ENCODE data around the gene HOXA7.

Gene HOXA7

DNA sequence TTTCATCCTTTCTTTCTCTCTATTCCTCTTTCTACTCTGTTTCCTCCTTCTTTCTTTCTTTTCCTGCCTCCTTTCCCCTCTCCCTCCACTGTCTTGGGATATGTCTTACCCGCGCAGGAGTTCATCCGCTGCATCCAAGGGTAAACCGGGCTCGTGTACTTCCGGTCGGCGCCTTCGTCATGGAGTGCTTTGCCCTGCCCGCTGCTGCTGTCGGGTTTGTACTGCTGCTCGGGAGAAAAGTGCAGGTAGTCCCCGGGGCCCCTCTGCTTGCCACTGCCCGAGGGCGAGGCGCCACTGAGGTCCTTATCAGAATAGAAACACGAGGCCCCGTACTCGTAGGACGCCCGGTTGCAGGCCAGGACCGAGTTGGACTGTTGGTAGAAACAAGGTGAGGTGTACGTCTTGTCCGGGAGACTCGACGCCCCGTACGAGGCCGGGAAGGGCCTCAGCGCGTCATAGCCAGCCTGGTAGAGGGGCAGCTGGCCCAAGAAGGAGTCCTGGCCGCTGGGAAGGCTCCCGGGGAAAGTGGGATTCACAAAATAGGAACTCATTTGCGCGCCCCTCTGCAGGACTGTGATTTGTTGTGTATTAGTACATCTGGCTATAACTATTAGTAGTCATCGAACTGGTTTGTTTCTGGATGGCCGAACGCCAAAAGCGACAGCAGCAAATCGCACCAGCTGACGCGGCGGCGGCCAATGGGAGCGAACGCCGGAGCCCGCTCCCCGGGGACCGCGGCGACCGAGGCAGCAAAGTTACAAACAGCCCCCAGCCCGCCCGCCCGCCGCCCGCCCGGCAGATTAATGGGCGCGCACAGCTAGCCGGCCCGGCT lies 9.1 kb downstream of the HOXA7 start, which contains the start of gene HOXA6:
TSS of gene HOXA6 (minus strand) at position 576 of the 832 bp plus-strand sequence. CDS start at position 551, 25 bp downstream.
- no peak for DNase-seq (ENCODE audit: low read depth)

DNA sequence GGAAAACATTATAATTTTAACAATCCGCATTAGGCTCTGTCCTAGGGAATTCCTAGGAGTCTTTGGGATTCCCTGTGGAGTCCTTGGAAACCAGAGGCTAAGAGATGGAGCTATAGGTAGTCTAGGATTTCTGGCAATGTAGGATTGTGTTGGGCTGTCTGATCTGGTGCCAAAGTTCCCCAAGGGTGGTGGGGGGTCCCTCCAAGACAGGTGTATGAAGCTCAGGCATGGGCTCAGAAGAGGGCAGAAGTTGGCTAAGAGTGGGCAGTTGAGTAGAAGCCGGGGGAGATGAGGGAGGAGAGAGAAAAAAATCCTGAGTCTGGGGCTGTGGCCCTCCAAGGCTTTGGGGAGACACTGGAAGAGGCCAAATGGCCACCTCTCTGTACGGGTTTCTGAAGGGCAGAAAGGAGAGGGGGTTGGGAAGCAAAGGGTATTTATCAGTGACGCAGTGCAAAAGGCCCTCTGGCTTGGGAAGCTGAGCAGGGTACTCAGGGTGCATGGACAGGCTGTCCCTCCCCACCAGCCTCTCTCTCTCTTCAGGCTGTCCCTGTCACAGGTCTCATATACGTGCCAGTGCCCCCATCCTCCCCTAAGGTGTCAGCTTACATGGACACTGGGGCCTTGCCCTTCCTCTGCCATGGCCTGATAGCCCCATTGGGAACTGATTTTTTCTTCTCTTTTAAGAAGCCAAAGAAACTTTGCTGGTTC lies 9.8 kb downstream of the HOXA7 start:
- DNase-seq (ENCODE audit: low read depth), result no peak

DNA sequence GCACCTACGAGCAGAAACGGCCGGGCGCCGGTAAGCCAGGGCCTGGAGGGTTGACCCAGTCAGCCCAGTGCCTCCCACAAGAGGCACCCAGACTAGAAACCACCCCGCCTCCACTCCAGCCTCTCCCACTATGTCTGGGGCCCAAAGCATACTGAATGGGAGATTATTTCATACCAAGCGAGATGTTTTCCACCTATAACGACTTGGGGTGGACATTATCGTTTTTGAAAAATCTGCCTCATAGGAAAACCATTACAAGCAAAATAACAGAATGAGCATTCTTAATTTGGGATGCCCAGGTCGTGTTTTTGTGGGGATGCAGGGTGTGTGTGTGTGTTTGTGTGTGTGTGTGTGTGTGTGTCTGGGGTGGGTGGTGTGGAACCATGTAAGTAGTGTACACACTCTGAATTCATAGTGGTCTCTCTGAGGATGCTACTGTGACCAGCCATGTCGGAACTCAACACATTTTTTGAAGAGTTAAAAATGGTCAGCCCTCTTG lies 10.5 kb downstream of the HOXA7 start:
- no peak for DNase-seq (ENCODE audit: low read depth)

DNA sequence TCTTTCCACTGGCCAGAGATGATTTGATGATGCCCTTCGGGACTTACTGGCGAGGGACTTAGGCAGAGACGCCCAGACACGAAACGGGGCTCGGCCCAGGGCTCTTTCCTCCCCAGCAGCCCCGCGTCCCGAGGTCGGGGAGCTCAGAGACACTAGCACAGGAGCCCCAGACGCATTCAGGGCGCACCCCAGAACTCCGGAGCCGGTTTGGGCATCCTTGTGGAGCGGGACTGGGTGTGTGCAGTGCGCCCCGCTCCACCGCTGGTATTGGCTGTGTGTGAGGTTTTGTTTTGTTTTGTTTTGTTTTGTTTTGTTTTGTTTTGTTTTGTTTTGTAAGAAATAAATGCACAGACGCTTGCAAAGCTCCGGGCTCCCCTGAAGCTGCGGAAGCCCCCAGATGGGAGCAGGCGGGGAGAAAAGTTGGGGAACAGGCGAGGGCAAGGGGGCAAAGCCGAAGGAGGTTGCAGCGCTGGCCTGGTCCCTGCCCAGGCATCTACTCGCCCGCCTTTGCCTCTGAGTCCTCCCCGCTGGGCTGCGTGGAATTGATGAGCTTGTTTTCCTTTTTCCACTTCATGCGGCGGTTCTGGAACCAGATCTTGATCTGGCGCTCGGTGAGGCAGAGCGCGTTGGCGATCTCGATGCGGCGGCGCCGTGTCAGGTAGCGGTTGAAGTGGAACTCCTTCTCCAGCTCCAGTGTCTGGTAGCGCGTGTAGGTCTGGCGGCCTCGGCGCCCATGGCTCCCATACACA lies 11.1 kb downstream of the HOXA7 start:
- DNase-seq (ENCODE audit: low read depth), result no peak

DNA sequence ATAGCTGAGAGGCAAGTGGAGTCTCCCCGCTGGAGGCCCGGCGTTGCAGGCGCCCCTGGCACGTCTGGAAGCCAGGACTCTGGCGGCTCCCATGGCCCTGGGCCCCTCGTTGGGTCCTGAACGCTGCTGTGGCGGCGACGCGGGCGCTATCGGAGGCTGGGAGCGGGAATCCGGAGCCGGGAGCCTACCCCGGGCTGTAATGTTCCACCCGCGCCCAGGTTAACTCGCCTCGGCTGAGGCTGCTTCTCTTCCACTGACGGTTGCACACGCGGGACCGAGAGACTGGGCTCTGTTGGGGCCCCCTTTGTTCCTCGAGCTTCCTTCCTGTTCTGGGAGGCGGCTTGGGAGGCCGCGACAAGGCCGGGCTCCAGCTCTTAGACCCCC lies 11.7 kb downstream of the HOXA7 start:
- no peak for DNase-seq (ENCODE audit: low read depth)

DNA sequence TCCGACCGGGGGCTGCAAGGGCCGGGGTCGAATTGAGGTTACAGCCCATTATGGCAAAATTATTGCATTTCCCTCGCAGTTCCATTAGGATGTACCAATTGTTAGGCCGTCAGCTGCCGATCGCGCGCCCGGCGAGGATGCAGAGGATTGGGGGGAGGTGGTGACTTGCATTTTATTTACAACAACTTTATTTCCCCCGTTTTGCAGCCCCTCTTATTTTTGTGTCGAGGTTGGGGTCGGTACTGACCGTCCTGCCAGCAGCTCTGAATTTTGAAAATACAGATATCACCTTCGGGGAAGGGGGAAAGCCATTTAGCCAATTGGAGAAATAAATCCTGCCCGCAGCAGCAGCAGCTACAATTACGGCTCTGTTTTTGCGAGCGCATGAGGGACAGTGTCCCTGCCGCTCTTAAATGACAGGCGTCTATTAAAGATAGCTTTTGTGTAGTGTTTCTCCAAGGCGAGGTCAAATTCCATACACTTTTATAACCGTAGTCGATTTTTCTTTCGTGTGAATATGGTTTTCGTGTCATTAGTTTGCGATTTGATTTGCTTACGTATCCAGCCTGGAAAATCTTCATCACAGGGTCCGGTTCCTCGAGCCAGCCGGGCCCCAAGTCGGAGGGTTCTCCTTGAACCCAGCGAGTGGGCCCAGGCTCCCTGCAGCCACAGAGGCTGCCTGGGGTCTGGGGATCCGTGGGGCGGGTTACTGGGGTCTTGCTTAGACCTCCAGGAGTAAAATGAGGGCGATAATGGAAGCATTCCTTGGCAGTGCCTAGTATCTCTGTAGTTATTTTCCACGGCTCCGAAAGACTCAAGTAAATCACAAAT lies 12.3 kb downstream of the HOXA7 start:
- DNase-seq (ENCODE audit: low read depth), result no peak

DNA sequence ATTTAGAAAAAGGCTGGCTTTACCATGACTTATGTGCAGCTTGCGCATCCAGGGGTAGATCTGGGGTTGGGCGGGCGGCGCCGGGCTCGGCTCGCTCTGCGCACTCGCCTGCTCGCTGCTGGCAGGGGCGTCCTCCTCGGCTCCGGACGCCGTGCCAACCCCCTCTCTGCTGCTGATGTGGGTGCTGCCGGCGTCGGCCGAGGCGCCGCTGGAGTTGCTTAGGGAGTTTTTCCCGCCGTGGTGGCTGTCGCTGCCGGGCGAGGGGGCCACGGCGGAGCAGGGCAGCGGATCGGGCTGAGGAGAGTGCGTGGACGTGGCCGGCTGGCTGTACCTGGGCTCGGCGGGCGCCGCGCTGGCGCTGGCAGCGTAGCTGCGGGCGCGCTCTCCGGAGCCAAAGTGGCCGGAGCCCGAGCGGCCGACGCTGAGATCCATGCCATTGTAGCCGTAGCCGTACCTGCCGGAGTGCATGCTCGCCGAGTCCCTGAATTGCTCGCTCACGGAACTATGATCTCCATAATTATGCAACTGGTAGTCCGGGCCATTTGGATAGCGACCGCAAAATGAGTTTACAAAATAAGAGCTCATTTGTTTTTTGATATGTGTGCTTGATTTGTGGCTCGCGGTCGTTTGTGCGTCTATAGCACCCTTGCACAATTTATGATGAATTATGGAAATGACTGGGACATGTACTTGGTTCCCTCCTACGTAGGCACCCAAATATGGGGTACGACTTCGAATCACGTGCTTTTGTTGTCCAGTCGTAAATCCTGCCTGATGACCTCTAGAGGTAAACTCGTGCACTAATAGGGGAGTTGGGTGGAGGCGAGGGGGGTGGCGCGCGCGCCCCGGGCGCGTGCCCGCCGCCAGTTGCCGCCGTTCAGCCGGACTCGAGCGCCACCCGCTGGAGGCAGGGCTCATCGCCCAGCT lies 13.2 kb downstream of the HOXA7 start, which contains the start of gene HOXA5:
TSS of gene HOXA5 (minus strand) at position 659 of the 927 bp plus-strand sequence. CDS start at position 585, 74 bp downstream.
- no peak for DNase-seq (ENCODE audit: low read depth)

DNA sequence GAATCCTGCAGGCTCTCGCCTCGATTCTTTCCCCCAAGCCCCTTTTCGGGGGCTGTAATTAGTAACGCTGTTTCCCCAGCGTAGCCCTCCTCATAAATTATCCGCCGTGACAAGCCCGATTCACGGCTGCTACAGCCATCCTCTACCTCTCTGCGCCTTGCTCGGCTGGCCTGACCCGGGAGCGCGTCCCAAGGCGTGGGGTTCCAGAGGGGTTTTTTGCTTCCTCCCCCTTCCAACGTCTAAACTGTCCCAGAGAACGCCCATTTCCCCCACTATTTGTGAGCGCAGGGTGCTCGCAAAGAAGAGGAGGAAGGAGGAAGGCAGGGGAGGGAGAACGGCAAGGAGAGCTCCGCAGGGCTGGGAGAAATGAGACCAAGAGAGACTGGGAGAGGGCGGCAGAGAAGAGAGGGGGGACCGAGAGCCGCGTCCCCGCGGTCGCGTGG lies 13.9 kb downstream of the HOXA7 start:
- DNase-seq (ENCODE audit: low read depth), result no peak

DNA sequence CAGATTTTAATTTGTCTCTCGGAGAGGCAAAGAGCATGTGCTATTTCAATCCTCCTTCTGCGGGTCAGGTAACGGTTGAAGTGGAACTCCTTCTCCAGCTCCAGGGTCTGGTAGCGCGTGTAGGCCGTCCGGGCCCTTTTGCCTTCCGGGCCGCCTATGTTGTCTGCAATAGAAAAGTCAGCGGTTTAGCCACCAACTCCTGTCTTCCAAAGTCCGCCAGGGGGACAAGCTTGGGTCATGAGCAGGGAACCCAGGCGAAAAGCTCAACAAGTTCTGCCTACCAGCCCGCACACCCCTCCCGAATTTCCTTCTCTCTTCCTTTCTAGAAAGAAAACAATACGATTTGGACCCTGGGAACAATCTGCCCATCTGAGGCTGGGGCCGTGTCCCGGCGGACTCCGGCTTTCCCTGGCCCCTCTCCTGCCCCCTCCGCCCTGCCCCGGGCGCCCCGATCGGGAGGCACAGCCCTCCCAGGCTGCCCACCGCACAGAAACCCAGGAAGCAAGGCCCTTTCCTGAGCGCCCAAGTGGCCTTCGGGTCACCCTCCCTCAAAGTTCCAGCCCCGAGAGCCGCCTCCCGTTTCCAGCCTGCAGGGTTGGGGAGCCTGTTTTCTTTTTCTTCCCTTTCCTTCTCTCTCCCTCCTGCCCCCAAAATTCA lies 14.4 kb downstream of the HOXA7 start:
- DNase-seq (ENCODE audit: low read depth), result no peak

GRCh38 chr7:27141137-27141922 lies 15.1 kb downstream of the HOXA7 start:
- DNase-seq (ENCODE audit: low read depth), result no peak

DNA sequence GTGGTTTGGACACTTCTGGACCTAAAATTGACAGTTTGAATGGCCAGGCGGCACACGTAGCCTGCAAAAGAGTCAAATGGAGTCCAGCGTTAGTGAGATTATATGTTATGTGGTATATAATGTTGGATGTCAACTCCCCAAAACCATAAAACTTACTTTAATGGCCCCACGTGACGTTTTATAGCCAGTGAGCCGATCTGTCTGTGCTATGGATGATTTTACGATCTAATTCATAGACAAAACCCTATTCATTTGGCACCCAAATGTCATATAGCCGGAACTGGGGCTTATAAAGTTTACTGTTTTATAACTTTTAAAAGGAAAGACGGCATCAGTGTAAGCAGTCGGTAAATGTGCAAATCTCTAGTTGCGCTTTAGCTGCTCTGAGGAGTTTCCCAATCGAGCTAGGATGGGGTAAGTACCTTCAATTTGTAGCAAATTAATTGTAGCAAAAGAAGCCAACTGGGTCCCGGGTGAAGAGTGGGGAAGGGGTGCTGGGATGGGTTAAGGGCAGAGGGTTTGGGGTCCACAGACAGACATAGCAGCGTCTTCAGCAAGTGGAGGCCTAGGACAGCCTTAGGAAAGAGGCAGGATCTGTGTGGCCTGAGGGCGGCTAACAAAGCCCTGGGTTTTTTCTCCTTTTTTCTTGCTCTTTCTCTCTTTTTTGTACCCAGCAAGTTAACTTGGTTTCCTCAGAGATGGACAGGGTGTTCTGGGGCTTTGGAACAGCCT lies 16.2 kb downstream of the HOXA7 start:
- no peak for DNase-seq (ENCODE audit: low read depth)

GRCh38 chr7:27139334-27140125 lies 16.9 kb downstream of the HOXA7 start:
- DNase-seq (ENCODE audit: low read depth), result no peak

GRCh38 chr7:27138985-27139333 lies 17.5 kb downstream of the HOXA7 start:
- no peak for DNase-seq (ENCODE audit: low read depth)

DNA sequence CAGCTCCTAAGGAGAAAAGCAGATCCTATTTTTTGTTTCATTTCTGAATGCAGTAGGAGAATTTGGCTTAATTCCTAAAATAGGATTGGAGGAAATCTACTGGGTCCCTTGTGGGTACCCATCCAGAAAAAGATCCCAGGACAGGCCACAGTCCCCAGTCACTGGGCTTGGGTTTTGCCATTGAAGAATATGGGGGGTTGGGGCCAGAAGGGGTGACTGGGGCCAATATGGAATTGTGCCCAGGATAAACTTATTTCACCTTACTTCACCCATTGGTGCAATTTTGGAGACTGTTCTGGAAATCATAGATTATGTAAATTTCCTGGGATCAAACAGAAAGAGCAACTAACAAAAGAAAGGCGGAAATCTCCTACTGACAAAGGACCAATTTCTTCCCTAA lies 18.0 kb downstream of the HOXA7 start:
- DNase-seq (ENCODE audit: low read depth), result no peak

- DNase-seq (ENCODE audit: low read depth), result no peak
These were observed 18.7 kb downstream of the HOXA7 start for GRCh38 chr7:27137640-27138315.

GRCh38 chr7:27134392-27134791 lies 22.1 kb downstream of the HOXA7 start:
- DNase-seq (ENCODE audit: low read depth), result no peak
